ENCODE results near the gene ATXN7L3.
"Not testable (repeated sequence)": the region's sequence is repeated elsewhere in the genome, so short reads cannot be mapped to it uniquely, and the experiment has no call there.

ATXN7L3 gene

GRCh38 chr17:44199553-44200477 is at the start of gene ATXN7L3:
Gene ATXN7L3, minus strand, starts transcription at chr17:44199884. Its CDS starts 1,814 bp downstream, at chr17:44198070.
- peak; percentile 99 for DNase-seq (ENCODE audit: low read depth)
- TF ChIP-seq, protein P1, sequence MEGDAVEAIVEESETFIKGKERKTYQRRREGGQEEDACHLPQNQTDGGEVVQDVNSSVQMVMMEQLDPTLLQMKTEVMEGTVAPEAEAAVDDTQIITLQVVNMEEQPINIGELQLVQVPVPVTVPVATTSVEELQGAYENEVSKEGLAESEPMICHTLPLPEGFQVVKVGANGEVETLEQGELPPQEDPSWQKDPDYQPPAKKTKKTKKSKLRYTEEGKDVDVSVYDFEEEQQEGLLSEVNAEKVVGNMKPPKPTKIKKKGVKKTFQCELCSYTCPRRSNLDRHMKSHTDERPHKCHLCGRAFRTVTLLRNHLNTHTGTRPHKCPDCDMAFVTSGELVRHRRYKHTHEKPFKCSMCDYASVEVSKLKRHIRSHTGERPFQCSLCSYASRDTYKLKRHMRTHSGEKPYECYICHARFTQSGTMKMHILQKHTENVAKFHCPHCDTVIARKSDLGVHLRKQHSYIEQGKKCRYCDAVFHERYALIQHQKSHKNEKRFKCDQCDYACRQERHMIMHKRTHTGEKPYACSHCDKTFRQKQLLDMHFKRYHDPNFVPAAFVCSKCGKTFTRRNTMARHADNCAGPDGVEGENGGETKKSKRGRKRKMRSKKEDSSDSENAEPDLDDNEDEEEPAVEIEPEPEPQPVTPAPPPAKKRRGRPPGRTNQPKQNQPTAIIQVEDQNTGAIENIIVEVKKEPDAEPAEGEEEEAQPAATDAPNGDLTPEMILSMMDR (IDR thresholded peaks at IDR 0.05; ENCODE audit: insufficient read depth, low read depth, low read length, missing control alignments): no peak
- H3K4me3 ChIP-seq (ENCODE audit: low read length): peak within 1 kb of the TSS; percentile 80

DNA sequence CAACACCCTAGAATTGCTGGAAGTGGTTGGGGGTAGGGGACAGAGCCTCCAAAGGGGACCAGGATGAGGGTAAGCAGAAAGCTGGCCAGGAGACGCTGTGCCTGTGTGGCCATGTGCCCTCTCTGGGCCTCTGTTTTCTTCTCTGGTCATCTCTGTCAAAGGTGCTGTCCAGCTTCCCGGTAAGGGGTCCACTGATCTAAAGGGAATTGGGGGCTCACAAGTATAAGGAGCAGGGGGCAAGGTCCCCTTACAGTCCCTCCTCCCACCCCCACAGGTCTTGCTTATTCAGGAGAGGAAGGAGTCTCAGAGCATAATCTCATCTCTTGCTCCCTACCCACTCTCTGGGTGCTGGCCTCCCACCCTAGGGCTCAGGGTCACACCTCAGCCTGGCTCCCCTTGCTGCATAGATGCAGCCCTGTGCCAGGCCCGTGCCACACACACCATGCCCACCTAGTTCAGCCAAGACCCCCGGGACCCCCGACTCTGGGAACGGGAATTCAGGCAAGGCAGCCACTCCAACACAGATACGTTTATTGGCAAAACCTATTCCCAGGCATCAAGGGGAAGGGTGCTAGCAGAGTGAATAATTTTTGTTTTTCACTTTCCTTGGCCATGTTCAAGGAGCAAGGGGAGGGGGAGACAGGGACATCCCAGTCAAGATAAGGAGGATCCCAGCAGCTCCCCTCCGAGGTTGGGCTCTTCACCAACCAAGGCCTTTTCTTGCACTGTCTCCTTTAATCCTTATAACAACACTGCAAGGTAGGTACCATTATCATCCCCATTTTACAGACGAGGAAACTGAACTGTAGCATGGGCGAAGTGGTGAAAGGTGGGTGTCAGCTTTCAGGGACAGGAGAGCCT is 48.4 kb upstream of the ATXN7L3 start:
- DNase-seq (ENCODE audit: low read depth): no peak
- TF ChIP-seq, protein P1 (IDR thresholded peaks at IDR 0.05; ENCODE audit: insufficient read depth, low read depth, low read length, missing control alignments): no peak
- H3K4me3 ChIP-seq (ENCODE audit: low read length): no peak overlapping the region

GRCh38 chr17:44247440-44247841 is 47.8 kb upstream of the ATXN7L3 start:
- DNase-seq (ENCODE audit: low read depth): no peak
- H3K4me3 ChIP-seq (ENCODE audit: low read length): no peak overlapping the region
- TF ChIP-seq, protein P1 (IDR thresholded peaks at IDR 0.05; ENCODE audit: insufficient read depth, low read depth, low read length, missing control alignments): no peak

GRCh38 chr17:44241106-44241624 is 41.5 kb upstream of the ATXN7L3 start:
- no peak for DNase-seq (ENCODE audit: low read depth)
- no peak overlapping the region for H3K4me3 ChIP-seq (ENCODE audit: low read length)
- TF ChIP-seq, protein P1 (IDR thresholded peaks at IDR 0.05; ENCODE audit: insufficient read depth, low read depth, low read length, missing control alignments): no peak

DNA sequence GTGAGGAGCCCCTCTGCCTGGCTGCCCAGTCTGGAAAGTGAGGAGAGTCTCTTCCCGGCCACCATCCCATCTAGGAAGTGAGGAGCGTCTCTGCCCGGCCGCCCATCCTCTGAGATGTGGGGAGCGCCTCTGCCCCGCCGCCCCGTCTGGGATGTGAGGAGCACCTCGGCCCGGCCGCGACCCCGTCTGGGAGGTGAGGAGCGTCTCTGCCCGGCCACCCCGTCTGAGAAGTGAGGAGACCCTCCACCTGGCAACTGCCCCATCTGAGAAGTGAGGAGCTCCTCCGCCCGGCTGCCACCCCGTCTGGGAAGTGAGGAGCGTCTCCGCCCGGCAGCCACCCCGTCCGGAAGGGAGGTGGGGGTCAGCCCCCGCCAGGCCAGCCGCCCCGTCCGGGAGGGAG is 38.2 kb upstream of the ATXN7L3 start:
- DNase-seq (ENCODE audit: low read depth); H3K4me3 ChIP-seq (ENCODE audit: low read length): not testable (repeated sequence)

- TF ChIP-seq, protein P1 (IDR thresholded peaks at IDR 0.05; ENCODE audit: insufficient read depth, low read depth, low read length, missing control alignments): no peak
- DNase-seq (ENCODE audit: low read depth): no peak
- no peak overlapping the region for H3K4me3 ChIP-seq (ENCODE audit: low read length)
Observed at GRCh38 chr17:44236444-44236991, 36.8 kb upstream of the ATXN7L3 start.

GRCh38 chr17:44235583-44235936 is 35.9 kb upstream of the ATXN7L3 start:
- TF ChIP-seq, protein P1 (IDR thresholded peaks at IDR 0.05; ENCODE audit: insufficient read depth, low read depth, low read length, missing control alignments): no peak

More at GRCh38 chr17:44235583-44235936, 35.9 kb upstream of the ATXN7L3 start:
- no peak overlapping the region for H3K4me3 ChIP-seq (ENCODE audit: low read length)
- peak; percentile 98 for DNase-seq (ENCODE audit: low read depth)

All from epithelial cell of esophagus (primary cell).